ENCODE measurements around the gene SLC5A2. TPM values are rescaled to one million over a fixed set of nuclear protein-coding genes. Genes with fewer than 3 reads are reported as not detected.

SLC5A2 gene
- total RNA-seq, 1 donor from 2014 or later, result 3.1 TPM

DNA sequence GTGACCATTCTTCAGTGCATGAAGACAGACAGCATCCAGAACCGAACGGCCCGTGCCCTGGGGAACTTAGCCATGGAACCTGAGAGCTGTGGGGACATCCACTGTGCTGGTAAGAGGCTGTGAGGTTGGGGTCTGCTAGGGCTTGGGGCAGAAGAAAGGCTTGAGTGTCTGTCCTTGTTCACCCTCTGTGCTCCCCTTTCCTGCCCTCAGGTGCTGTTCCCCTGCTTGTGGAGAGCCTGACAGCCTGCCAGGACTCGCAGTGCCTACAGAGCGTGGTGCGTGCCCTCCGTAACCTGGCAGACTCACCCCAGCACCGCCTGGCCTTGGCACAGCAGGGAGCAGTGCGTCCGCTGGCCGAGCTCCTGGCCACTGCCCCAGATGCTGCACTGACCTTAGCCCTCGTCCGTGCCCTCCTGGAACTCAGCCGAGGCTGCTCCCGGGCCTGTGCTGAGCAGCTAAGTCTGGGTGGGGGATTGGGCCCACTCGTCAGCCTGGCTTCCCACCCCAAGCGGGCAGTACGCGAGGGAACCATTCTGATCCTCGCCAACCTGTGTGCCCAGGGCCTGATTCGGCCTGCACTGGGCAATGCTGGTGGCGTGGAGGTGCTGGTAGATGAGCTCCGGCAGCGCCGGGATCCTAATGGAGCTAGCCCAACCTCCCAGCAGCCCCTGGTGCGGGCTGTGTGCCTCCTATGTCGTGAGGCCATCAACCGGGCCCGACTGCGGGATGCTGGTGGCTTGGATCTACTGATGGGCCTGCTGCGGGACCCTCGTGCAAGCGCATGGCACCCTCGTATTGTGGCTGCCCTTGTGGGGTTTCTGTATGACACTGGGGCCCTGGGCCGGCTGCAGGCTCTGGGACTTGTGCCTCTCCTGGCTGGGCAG is 20.8 kb upstream of the SLC5A2 start:
- Histone ChIP-seq H3K27me3 (no peaks in the 10 kb centered on the region), H3K9me3 (no peaks in the 10 kb centered on the region), H3K4me1 (peaks cover 20% of the 10 kb centered on the region), H3K27ac (no peak overlapping the region), H3K4me3 (no peak overlapping the region), H3K36me3 (peaks cover 29% of the 10 kb centered on the region)
- intact Hi-C loops (cut with DNase I), result no loop called here
- ATAC-seq, result no peak
- TF ChIP-seq, protein P1, sequence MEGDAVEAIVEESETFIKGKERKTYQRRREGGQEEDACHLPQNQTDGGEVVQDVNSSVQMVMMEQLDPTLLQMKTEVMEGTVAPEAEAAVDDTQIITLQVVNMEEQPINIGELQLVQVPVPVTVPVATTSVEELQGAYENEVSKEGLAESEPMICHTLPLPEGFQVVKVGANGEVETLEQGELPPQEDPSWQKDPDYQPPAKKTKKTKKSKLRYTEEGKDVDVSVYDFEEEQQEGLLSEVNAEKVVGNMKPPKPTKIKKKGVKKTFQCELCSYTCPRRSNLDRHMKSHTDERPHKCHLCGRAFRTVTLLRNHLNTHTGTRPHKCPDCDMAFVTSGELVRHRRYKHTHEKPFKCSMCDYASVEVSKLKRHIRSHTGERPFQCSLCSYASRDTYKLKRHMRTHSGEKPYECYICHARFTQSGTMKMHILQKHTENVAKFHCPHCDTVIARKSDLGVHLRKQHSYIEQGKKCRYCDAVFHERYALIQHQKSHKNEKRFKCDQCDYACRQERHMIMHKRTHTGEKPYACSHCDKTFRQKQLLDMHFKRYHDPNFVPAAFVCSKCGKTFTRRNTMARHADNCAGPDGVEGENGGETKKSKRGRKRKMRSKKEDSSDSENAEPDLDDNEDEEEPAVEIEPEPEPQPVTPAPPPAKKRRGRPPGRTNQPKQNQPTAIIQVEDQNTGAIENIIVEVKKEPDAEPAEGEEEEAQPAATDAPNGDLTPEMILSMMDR (IDR thresholded peaks at IDR 0.05), result no peak
- peak; percentile 64 for DNase-seq

DNA sequence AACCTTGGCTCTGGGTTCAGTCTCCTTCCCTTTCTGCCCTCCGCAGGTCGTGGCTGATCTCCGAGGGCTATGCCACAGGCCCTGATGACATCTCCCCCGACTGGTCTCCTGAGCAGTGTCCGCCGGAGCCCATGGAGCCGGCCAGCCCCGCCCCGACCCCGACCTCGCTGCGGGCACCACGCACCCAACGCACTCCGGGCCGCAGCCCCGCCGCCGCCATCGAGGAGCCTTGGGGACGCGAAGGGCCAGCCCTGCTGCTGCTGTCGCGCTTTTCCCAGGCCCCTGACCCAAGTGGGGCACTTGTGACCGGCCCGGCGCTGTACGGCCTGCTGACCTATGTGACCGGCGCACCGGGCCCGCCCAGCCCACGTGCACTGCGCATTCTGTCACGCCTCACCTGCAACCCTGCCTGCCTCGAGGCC is 18.6 kb upstream of the SLC5A2 start:
- intact Hi-C loops (cut with DNase I), result no loop called here

DNA sequence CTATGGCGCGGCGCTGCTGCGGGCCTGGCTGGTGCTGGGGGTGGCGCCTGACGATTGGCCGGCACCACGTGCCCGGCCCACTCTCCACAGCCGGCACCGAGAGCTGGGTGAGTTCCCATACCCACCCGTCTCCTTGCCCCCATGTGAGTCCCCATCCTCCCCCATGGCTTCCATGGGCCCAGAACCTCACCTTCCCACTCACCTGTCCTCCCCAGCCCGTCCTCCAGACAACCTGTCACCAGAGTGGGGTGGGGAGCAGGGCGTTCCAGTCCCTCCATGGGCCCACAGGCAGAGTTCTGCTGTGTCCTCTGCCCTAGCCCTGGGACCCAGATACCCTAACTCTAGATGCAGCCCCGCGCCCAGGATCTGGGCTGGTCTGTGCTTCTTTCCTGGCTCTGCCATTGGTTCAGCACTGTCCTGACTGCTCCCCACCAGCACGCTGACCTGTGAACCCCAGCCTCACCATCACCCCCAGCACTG is 18.1 kb upstream of the SLC5A2 start:
- DNase-seq, result peak; percentile 60
- peaks cover 29% of the 10 kb centered on the region for H3K36me3 ChIP-seq

More for the DNA sequence above, 18.6 kb upstream of the SLC5A2 start:
- no peak overlapping the region for H3K4me3 ChIP-seq
- H3K9me3 ChIP-seq, result no peaks in the 10 kb centered on the region
- TF ChIP-seq, protein P1 (IDR thresholded peaks at IDR 0.05), result no peak
- H3K27me3 ChIP-seq, result no peaks in the 10 kb centered on the region
- no peak overlapping the region for H3K27ac ChIP-seq
- H3K4me1 ChIP-seq, result peaks cover 11% of the 10 kb centered on the region
- peaks cover 29% of the 10 kb centered on the region for H3K36me3 ChIP-seq
- DNase-seq (peak; percentile 63), ATAC-seq (no peak)

DNA sequence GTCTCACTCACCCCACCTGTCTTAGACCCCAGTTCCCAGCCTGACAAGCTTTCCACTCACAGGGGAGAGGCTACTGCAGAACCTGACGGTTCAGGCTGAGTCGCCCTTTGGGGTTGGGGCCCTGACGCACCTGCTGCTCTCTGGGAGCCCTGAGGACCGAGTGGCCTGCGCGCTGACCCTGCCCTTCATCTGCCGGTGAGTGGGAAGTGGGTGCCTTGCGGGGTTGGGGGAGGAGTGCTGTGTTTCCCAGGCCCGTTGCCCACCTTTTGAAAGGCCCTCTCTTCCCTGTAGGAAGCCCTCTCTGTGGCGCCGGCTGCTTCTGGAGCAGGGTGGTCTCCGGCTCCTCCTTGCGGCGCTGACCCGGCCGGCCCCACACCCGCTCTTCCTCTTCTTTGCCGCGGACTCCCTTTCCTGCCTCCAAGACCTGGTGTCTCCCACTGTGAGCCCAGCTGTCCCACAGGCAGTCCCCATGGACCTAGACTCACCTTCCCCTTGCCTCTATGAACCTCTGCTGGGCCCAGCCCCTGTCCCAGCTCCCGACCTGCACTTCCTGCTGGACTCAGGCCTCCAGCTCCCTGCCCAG is 17.0 kb upstream of the SLC5A2 start:
- Histone ChIP-seq H3K4me3 (no peak overlapping the region), H3K4me1 (peaks cover 3% of the 10 kb centered on the region), H3K36me3 (peaks cover 29% of the 10 kb centered on the region), H3K27me3 (no peaks in the 10 kb centered on the region), H3K27ac (no peak overlapping the region), H3K9me3 (no peaks in the 10 kb centered on the region)
- no peak for ATAC-seq
- no peak for DNase-seq
- intact Hi-C loops (cut with DNase I), result no loop called here
- TF ChIP-seq, protein P1 (IDR thresholded peaks at IDR 0.05), result no peak

More for the DNA sequence above, 18.1 kb upstream of the SLC5A2 start:
- no peaks in the 10 kb centered on the region for H3K27me3 ChIP-seq
- ATAC-seq, result no peak
- intact Hi-C loops (cut with DNase I), result no loop called here
- H3K27ac ChIP-seq, result no peak overlapping the region
- TF ChIP-seq, protein P1 (IDR thresholded peaks at IDR 0.05), result no peak
- no peak overlapping the region for H3K4me3 ChIP-seq
- no peaks in the 10 kb centered on the region for H3K9me3 ChIP-seq
- H3K4me1 ChIP-seq, result peaks cover 11% of the 10 kb centered on the region

DNA sequence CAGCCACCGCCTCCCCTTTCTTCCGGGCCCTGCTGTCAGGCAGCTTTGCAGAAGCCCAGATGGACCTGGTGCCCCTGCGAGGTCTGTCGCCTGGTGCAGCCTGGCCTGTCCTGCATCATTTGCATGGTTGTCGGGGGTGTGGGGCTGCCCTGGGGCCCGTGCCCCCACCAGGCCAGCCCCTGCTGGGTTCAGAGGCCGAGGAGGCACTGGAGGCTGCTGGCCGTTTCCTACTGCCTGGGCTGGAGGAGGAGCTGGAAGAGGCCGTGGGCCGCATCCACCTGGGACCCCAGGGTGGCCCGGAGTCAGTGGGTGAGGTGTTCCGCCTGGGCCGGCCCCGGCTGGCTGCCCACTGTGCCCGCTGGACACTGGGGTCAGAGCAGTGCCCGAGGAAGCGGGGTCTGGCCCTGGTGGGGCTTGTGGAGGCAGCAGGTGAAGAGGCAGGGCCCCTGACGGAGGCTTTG is 16.5 kb upstream of the SLC5A2 start:
- Histone ChIP-seq H3K4me3 (no peak overlapping the region), H3K27me3 (no peaks in the 10 kb centered on the region), H3K36me3 (peaks cover 29% of the 10 kb centered on the region), H3K9me3 (no peaks in the 10 kb centered on the region), H3K27ac (no peak overlapping the region), H3K4me1 (peaks cover 6% of the 10 kb centered on the region)
- TF ChIP-seq, protein P1 (IDR thresholded peaks at IDR 0.05), result no peak
- ATAC-seq (no peak), DNase-seq (no peak)
- intact Hi-C loops (cut with DNase I), result no loop called here

Measured in upper lobe of right lung (tissue), 1 donor.